AG04449 (cell line): ENCODE results near the gene MAP3K13.

Experiments used
- CTCF ChIA-PET: fragments of 350-600 bp; formaldehyde crosslinking; extraction: SDS; loops from one replicate; lab custom pipeline; 2021; ENCODE audit warnings: antibody characterized with exemption; lab: Yijun Ruan, JAX
- POLR2A ChIA-PET: fragments of 400-600, 350-600 bp; formaldehyde crosslinking; extraction: SDS; loops from one replicate; lab custom pipeline; 2020; ENCODE audit warnings: antibody characterized with exemption, inconsistent platforms; lab: Yijun Ruan, JAX
- DNase-seq: peaks from one replicate; pipeline ENCODE4 v3.0.0-alpha.2; 2010; ENCODE audit warnings: low read depth, low spot score
- H3K4me3 ChIP-seq: 2 replicates; pipeline ENCODE4 v1.5.1; 2011; ENCODE audit warnings: low read depth, mild to moderate bottlenecking, control low read depth, low read length
- CTCF ChIP-seq: IDR thresholded peaks from one replicate; pipeline ENCODE4 v1.5.1; 2011; ENCODE audit warnings: mild to moderate bottlenecking, moderate library complexity, low read length, control low read depth, inconsistent platforms; ENCODE audit not compliant: insufficient read depth; ENCODE audit errors: missing control alignments

The MAP3K13 gene

GRCh38 chr3:185537369-185537970 is 174.5 kb downstream of the MAP3K13 start:
- ChIA-PET POLR2A (no interaction called here), CTCF (interaction anchor here (1.0 to 1.1 kb wide), 2 partner anchors 9 to 22 kb away, joined by 3 read pairs; no protein-coding TSS in a partner anchor)
- DNase-seq, result peak; percentile 23
- no peak overlapping the region for H3K4me3 ChIP-seq
- TF ChIP-seq CTCF, result no peak
